GM10266 (cell line): ENCODE measurements around the gene AOPEP.

ENCODE experiments used
- DNase-seq: peaks from one replicate; pipeline ENCODE4 v3.0.0; 2012; ENCODE audit errors: extremely low spot score
- TF ChIP-seq, protein P1 (sequence below): IDR thresholded peaks from 2 replicates; pipeline ENCODE4 v1.5.1; 2012; ENCODE audit warnings: mild to moderate bottlenecking, low read depth; ENCODE audit not compliant: control insufficient read depth, insufficient read depth; ENCODE audit errors: missing control alignments

Gene AOPEP

DNA sequence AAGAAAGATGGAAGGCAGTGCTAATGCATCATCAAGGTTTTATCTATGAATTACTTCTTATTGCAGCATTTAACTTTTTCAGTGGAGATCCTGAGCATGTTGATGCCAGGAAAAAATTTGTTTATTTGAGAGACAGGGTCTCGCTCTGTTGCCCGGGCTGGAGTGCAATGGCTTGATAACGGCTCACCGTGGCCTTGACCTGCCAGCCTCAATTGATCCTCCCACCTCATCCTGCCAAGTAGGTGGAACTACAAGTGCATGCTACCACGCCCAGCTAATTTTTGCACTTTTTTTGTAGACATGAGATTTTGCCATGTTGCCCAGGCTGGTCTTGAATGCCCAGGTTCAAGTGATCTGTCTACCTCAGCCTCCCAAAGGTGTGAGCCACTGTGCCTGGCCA, 47.2 kb downstream of the AOPEP start:
- no peak for DNase-seq
- TF ChIP-seq, protein P1, sequence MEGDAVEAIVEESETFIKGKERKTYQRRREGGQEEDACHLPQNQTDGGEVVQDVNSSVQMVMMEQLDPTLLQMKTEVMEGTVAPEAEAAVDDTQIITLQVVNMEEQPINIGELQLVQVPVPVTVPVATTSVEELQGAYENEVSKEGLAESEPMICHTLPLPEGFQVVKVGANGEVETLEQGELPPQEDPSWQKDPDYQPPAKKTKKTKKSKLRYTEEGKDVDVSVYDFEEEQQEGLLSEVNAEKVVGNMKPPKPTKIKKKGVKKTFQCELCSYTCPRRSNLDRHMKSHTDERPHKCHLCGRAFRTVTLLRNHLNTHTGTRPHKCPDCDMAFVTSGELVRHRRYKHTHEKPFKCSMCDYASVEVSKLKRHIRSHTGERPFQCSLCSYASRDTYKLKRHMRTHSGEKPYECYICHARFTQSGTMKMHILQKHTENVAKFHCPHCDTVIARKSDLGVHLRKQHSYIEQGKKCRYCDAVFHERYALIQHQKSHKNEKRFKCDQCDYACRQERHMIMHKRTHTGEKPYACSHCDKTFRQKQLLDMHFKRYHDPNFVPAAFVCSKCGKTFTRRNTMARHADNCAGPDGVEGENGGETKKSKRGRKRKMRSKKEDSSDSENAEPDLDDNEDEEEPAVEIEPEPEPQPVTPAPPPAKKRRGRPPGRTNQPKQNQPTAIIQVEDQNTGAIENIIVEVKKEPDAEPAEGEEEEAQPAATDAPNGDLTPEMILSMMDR = no peak

DNA sequence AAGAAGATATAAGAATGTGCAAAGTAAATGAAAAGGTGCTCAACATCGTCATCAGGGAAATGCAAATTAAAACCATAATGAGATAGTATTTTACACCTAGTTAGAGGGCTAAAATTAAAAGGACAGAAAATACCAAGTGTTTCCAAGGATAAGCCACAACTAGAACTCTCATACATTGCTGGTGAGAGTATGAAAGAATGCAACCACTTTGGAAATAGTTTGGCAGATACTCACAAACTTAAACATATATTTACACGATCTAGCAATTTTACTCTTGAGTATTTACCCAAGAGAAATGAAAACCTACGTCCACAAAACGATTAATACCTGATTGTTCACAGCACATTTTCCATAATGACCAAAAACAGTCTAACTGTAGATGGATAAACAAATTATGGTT, 51.5 kb downstream of the AOPEP start:
- DNase-seq = no peak

DNA sequence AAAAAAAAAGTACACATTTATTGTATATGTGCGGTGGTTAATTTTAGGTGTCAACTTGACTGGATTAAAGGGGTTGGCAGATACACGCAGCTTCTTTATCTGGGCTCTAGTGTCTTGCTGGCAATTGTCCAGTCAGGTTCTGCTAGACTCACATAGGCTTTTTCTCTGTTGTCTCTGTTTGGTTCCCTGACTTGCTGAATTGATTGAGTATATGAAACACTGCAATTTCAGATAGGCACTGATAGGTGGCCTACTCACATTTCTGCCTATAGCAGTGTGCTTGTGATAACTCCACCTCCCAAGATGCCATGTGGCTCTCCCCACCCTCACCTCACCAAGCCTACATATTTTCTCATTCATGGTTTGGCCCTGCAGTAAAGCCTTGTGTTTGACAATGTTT, 52.5 kb downstream of the AOPEP start:
- TF ChIP-seq, protein P1 = no peak
- DNase-seq = no peak

More for the DNA sequence above, 51.5 kb downstream of the AOPEP start:
- TF ChIP-seq, protein P1 = no peak

DNA sequence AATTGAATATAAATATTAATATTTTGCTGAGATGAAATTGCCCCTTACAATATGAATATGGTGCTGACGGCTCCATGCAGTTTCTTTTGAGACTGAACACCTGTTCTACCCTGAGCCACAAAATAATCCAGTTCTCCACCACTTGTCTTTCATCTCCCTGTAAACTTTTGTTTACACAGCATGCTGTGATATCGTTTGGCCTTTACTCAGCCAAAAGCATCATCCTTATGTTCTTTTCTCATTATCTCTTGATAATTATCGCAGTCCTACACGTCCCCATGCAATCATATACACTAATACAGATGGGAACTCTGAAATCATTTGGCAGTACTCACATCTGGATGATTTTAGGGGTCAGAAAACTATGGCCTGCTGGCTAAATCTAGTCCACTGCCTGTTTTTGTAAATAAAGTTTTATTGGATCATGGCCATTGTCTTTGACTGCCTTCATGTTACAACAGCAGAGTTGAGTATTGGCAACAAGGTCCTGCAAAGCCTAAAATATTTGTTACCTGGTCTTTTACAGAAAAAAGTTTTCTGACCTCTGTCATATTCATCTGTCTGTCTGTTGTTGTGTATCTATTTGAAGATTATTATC, 53.3 kb downstream of the AOPEP start:
- DNase-seq = no peak
- TF ChIP-seq, protein P1 = no peak

DNA sequence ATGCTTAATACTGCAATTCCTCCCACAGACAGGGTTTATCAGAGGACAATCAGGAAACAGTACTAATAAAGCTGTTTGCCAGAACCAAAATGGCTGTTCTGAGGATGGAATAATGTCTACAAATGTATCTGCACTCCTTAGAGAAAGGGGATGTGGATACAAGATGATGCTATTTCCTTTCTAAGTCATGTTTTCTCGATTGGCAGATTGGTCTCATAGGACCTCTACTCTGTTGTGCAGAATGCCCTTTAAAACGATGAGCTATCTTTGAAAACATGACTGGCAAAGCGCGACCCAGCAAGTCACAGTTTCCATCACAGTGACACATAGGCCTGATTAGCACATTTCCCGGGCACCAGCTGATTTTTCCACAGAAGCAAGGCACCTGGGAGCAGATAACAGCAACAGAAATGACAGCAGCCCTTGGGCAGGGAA, 54.0 kb downstream of the AOPEP start:
- TF ChIP-seq, protein P1 = no peak
- DNase-seq = no peak

DNA sequence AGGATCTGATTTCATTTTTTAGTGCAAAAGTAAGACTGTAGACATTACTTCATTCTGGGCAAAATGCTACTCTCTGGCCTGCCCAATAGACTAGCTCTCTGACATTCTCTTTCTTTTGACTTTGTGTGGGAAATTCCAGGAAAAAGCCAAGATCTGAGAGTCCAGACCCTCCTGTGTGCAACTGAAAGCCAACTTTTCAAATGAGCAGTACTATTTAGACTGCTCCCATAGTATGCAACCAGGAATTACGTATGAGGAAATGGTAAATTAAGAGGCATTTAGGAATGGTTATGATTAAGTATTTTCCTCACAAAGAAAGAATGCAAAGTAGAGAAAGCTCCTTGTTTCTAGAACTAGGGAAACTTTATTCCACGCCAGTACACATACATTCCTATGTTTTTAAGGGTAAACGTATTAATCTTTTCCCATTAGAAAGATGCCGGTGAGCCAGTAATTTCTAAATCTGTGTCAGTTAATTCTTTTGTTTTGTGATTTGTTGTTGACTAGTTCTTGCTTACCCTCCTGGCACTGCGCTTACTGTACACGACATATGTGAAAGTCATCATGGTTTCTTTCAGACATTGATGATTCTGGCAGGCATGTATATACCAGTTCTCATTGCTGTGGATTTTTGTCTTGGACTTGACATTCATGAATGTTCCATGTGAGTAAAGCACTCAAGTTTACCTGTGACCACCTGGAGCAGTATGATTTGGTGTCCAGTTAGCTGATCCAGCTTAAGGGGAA, 56.0 kb downstream of the AOPEP start:
- TF ChIP-seq, protein P1 = no peak

DNA sequence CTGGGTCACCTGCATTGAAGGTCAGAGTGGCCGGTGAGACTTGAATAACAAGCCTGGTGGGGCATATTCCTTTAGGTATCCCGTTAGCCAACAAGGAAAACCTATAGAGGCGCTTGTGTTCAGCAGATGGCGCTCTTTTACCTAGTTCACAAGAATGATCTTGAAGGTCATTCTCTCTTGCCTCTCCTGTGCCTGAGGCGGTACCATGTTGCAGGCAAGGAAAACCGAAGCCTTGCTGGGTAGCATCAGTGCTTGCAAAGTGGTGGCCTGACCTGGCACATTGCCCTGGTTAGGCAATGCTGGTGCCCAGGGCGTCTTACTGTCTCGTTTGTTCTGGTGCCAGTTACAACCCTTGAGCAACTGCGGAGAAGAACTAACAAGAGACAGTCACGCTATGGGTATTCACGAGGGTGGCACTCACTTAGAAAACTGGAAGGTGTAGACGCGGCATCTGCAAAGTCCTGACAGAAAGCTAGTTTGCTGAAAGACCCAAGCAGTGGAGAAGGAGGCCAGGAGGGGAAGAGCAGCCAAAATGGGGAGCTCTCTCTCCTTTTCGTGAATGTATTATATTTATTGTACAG, 56.7 kb downstream of the AOPEP start:
- DNase-seq = no peak
- TF ChIP-seq, protein P1 = peak; percentile 60

More for the DNA sequence above, 56.0 kb downstream of the AOPEP start:
- DNase-seq = no peak
